Calu3 (cell line): ENCODE data around the gene TRIM16. TPM values are rescaled to one million over a fixed set of nuclear protein-coding genes. Genes with fewer than 3 reads are reported as not detected.
"Not testable (repeated sequence)": the region's sequence is repeated elsewhere in the genome, so short reads cannot be mapped to it uniquely, and the experiment has no call there.

Experiments
- BruUV-seq: library from RNA; stranded (reverse); fragments of 400-500 nt; replicated peaks from 2 replicates; lab custom pipeline; 2021; lab: Mats Ljungman, UMichigan
- CTCF ChIA-PET: fragments of 300-600 bp; sonication (Branson Sonifier 250); formaldehyde crosslinking; loops from one replicate; lab custom pipeline; 2022; ENCODE audit warnings: antibody characterized with exemption; lab: Charles Lee
- DNase-seq: peaks from one replicate; pipeline ENCODE4 v3.0.0; 2022
- H3K27ac Mint-ChIP-seq: one replicate; pipeline ENCODE4 v1.8.0; 2022; ENCODE audit warnings: mixed read lengths; ENCODE audit not compliant: unreplicated experiment
- H3K27me3 Mint-ChIP-seq: one replicate; pipeline ENCODE4 v1.8.0; 2022; ENCODE audit warnings: mixed read lengths; ENCODE audit not compliant: unreplicated experiment
- H3K36me3 Mint-ChIP-seq: one replicate; pipeline ENCODE4 v1.8.0; 2022; ENCODE audit warnings: mild to moderate bottlenecking, moderate library complexity, mixed read lengths; ENCODE audit not compliant: insufficient read depth, unreplicated experiment
- H3K4me1 Mint-ChIP-seq: one replicate; pipeline ENCODE4 v1.8.0; 2022; ENCODE audit warnings: mild to moderate bottlenecking, low read depth, mixed read lengths; ENCODE audit not compliant: unreplicated experiment
- H3K4me3 Mint-ChIP-seq: one replicate; pipeline ENCODE4 v1.8.0; 2022; ENCODE audit warnings: mild to moderate bottlenecking, low read depth, moderate library complexity, mixed read lengths; ENCODE audit not compliant: unreplicated experiment
- H3K9me3 Mint-ChIP-seq: one replicate; pipeline ENCODE4 v1.8.0; 2022; ENCODE audit warnings: low read depth, mixed read lengths; ENCODE audit not compliant: unreplicated experiment
- intact Hi-C: fragments of 100-400 bp; cut with micrococcal nuclease; formaldehyde crosslinking; loops from one replicate; pipeline ENCODE4 v1.10.0; 2022; ENCODE audit not compliant: unreplicated experiment
- total RNA-seq: library from RNA; stranded (reverse); gene quantifications from 2 replicates; pipeline ENCODE4 v1.2.3, GENCODE V29; 2022

The TRIM16 gene
- total RNA-seq, 1 experiment from 2014 or later: 56.1 TPM

GRCh38 chr17:15592960-15593359 lies 91.2 kb downstream of the TRIM16 start:
- BruUV-seq, H3K4me1 Mint-ChIP-seq, H3K36me3 Mint-ChIP-seq, intact Hi-C loops, CTCF ChIA-PET, H3K27ac Mint-ChIP-seq, H3K9me3 Mint-ChIP-seq, DNase-seq, H3K27me3 Mint-ChIP-seq, H3K4me3 Mint-ChIP-seq: not testable (repeated sequence)

GRCh38 chr17:15591986-15592385 lies 92.1 kb downstream of the TRIM16 start:
- DNase-seq, H3K4me3 Mint-ChIP-seq, intact Hi-C loops, H3K27ac Mint-ChIP-seq, H3K4me1 Mint-ChIP-seq, H3K27me3 Mint-ChIP-seq, H3K9me3 Mint-ChIP-seq, CTCF ChIA-PET, BruUV-seq, H3K36me3 Mint-ChIP-seq: not testable (repeated sequence)

GRCh38 chr17:15590844-15591243 lies 93.3 kb downstream of the TRIM16 start:
- H3K9me3 Mint-ChIP-seq, CTCF ChIA-PET, DNase-seq, H3K27me3 Mint-ChIP-seq, H3K36me3 Mint-ChIP-seq, H3K4me1 Mint-ChIP-seq, intact Hi-C loops, BruUV-seq, H3K4me3 Mint-ChIP-seq, H3K27ac Mint-ChIP-seq: not testable (repeated sequence)

- intact Hi-C loops, H3K36me3 Mint-ChIP-seq, H3K9me3 Mint-ChIP-seq, CTCF ChIA-PET, H3K4me1 Mint-ChIP-seq, DNase-seq, H3K27ac Mint-ChIP-seq, H3K27me3 Mint-ChIP-seq, H3K4me3 Mint-ChIP-seq, BruUV-seq: not testable (repeated sequence)
These were observed 94.3 kb downstream of the TRIM16 start for GRCh38 chr17:15589544-15590536.

- DNase-seq, H3K27ac Mint-ChIP-seq, CTCF ChIA-PET, H3K9me3 Mint-ChIP-seq, H3K36me3 Mint-ChIP-seq, intact Hi-C loops, H3K27me3 Mint-ChIP-seq, H3K4me1 Mint-ChIP-seq, H3K4me3 Mint-ChIP-seq, BruUV-seq: not testable (repeated sequence)
These were observed 96.1 kb downstream of the TRIM16 start for GRCh38 chr17:15588017-15588416.

GRCh38 chr17:15583313-15583712 lies 100.8 kb downstream of the TRIM16 start:
- DNase-seq, H3K4me3 Mint-ChIP-seq, H3K27ac Mint-ChIP-seq, CTCF ChIA-PET, H3K36me3 Mint-ChIP-seq, BruUV-seq, H3K4me1 Mint-ChIP-seq, intact Hi-C loops, H3K9me3 Mint-ChIP-seq, H3K27me3 Mint-ChIP-seq: not testable (repeated sequence)

GRCh38 chr17:15581462-15581861 lies 102.6 kb downstream of the TRIM16 start:
- H3K9me3 Mint-ChIP-seq, H3K27me3 Mint-ChIP-seq, BruUV-seq, intact Hi-C loops, H3K4me3 Mint-ChIP-seq, H3K36me3 Mint-ChIP-seq, CTCF ChIA-PET, H3K4me1 Mint-ChIP-seq, H3K27ac Mint-ChIP-seq, DNase-seq: not testable (repeated sequence)

Other genes with a start within 250 kb of the TRIM16 start
- gene CDRT4, start 216.7 kb downstream of the TRIM16 start, total RNA-seq: 1.3 and 2.8 TPM in 2 replicates
- 7.4 and 7.7 TPM in 2 replicates for gene TVP23C, start 120.8 kb downstream of the TRIM16 start, total RNA-seq
- 8.1 and 12.6 TPM in 2 replicates for gene FBXW10B, start 64.6 kb downstream of the TRIM16 start, total RNA-seq
- gene ZNF286A, start 15.4 kb upstream of the TRIM16 start, total RNA-seq: 15.3 and 22.3 TPM in 2 replicates
- 0.19 TPM in 1 of 2 replicates, not detected in the other for gene TBC1D26, start 48.0 kb upstream of the TRIM16 start, total RNA-seq